HEK293 (cell line): ENCODE measurements around the gene KDR.

Experiments used
- CTCF ChIA-PET: fragments of 350-600 bp; formaldehyde crosslinking; extraction: SDS; loops from one replicate; lab custom pipeline; 2021; ENCODE audit warnings: antibody characterized with exemption; lab: Yijun Ruan, JAX
- POLR2A ChIA-PET: fragments of 300-600 bp; formaldehyde crosslinking; extraction: SDS; loops from one replicate; lab custom pipeline; 2020; ENCODE audit warnings: antibody characterized with exemption, inconsistent platforms; lab: Yijun Ruan, JAX
- H3K27ac ChIP-seq: fragments of 200-500 bp; sonication (Bioruptor generic); 2 replicates; pipeline ENCODE4 v1.5.1; 2014; ENCODE audit warnings: low read depth, low read length, control low read depth, inconsistent platforms; ENCODE audit errors: extremely low read depth
- H3K36me3 ChIP-seq, 2 experiments: fragments of 200-500 bp in 1 of 2; sonication (Bioruptor generic) in 1 of 2; 1 replicate in 1 of 2; 2 replicates in 1 of 2; pipeline ENCODE4 v1.5.1; 2014 to 2017; ENCODE audit warnings: inconsistent platforms in 2 of 2, low read length in 2 of 2; ENCODE audit not compliant: control insufficient read depth in 2 of 2, insufficient read depth in 1 of 2
- H3K4me1 ChIP-seq: fragments of 200-500 bp; sonication (Bioruptor generic); 2 replicates; pipeline ENCODE4 v1.5.1; 2014; ENCODE audit warnings: mild to moderate bottlenecking, low read length, inconsistent platforms; ENCODE audit not compliant: control insufficient read depth, insufficient read depth
- H3K4me3 ChIP-seq: 2 replicates; pipeline ENCODE4 v1.5.1; 2011; ENCODE audit warnings: low read depth, mild to moderate bottlenecking, control low read depth, low read length, moderate library complexity
- H3K9me3 ChIP-seq: fragments of 200-500 bp; sonication (Bioruptor generic); 2 replicates; pipeline ENCODE4 v1.5.1; 2014; ENCODE audit warnings: low read depth, low read length, inconsistent platforms; ENCODE audit not compliant: control insufficient read depth, insufficient read depth
- RBAK ChIP-seq: fragments of 450-650 bp; formaldehyde crosslinking; IDR thresholded peaks from 2 replicates; pipeline ENCODE4 v1.5.1; 2016; ENCODE audit warnings: missing biosample characterization, missing genetic modification characterization
- REST ChIP-seq: fragments of 450-650 bp; formaldehyde crosslinking; IDR thresholded peaks from 2 replicates; pipeline ENCODE4 v1.5.1; 2016; ENCODE audit warnings: missing biosample characterization, missing genetic modification characterization
- SP3 ChIP-seq: fragments of 450-650 bp; formaldehyde crosslinking; IDR thresholded peaks from 2 replicates; pipeline ENCODE4 v1.5.1; 2016; ENCODE audit warnings: missing biosample characterization, missing genetic modification characterization
- SP7 ChIP-seq: fragments of 450-650 bp; formaldehyde crosslinking; IDR thresholded peaks from 2 replicates; pipeline ENCODE4 v1.5.1; 2016; ENCODE audit warnings: missing biosample characterization, missing genetic modification characterization
- YY1 ChIP-seq: fragments of 450-650 bp; formaldehyde crosslinking; IDR thresholded peaks from 2 replicates; pipeline ENCODE4 v1.5.1; 2018; ENCODE audit warnings: missing biosample characterization, missing genetic modification characterization
- ZBTB20 ChIP-seq: fragments of 450-650 bp; formaldehyde crosslinking; IDR thresholded peaks from 2 replicates; pipeline ENCODE4 v1.5.1; 2016; ENCODE audit warnings: missing biosample characterization, missing genetic modification characterization
- ZEB2 ChIP-seq: fragments of 450-650 bp; formaldehyde crosslinking; IDR thresholded peaks from 2 replicates; pipeline ENCODE4 v1.5.1; 2016; ENCODE audit warnings: missing biosample characterization, missing genetic modification characterization
- ZNF174 ChIP-seq: fragments of 450-650 bp; formaldehyde crosslinking; IDR thresholded peaks from 2 replicates; pipeline ENCODE4 v1.5.0; 2017; ENCODE audit warnings: missing biosample characterization, mild to moderate bottlenecking, missing genetic modification characterization
- ZNF211 ChIP-seq: fragments of 450-650 bp; formaldehyde crosslinking; IDR thresholded peaks from 2 replicates; pipeline ENCODE4 v1.5.1; 2016; ENCODE audit warnings: low read depth, missing biosample characterization, missing genetic modification characterization
- ZNF350 ChIP-seq: fragments of 450-650 bp; formaldehyde crosslinking; IDR thresholded peaks from 2 replicates; pipeline ENCODE4 v1.5.0; 2017; ENCODE audit warnings: missing biosample characterization, mild to moderate bottlenecking, missing genetic modification characterization
- ZNF521 ChIP-seq: fragments of 450-650 bp; formaldehyde crosslinking; IDR thresholded peaks from 2 replicates; pipeline ENCODE4 v1.5.1; 2017; ENCODE audit warnings: missing biosample characterization, mild to moderate bottlenecking, missing genetic modification characterization
- ZNF561 ChIP-seq: fragments of 450-650 bp; IDR thresholded peaks from 2 replicates; pipeline ENCODE4 v1.5.1; 2018; ENCODE audit warnings: missing biosample characterization, missing genetic modification characterization, borderline replicate concordance
- ZNF596 ChIP-seq: fragments of 450-650 bp; IDR thresholded peaks from 2 replicates; pipeline ENCODE4 v1.5.0; 2018; ENCODE audit warnings: missing biosample characterization, mild to moderate bottlenecking, missing genetic modification characterization, moderate library complexity
- ZNF621 ChIP-seq: fragments of 450-650 bp; formaldehyde crosslinking; IDR thresholded peaks from 2 replicates; pipeline ENCODE4 v1.5.1; 2017; ENCODE audit warnings: missing biosample characterization, missing genetic modification characterization
- ZNF629 ChIP-seq: fragments of 450-650 bp; formaldehyde crosslinking; IDR thresholded peaks from 2 replicates; pipeline ENCODE4 v1.5.1; 2017; ENCODE audit warnings: missing biosample characterization, missing genetic modification characterization
- ZNF776 ChIP-seq: fragments of 450-650 bp; formaldehyde crosslinking; IDR thresholded peaks from 2 replicates; pipeline ENCODE4 v1.5.0; 2017; ENCODE audit warnings: missing biosample characterization, missing genetic modification characterization, borderline replicate concordance
- ZNF791 ChIP-seq: fragments of 450-650 bp; formaldehyde crosslinking; IDR thresholded peaks from 2 replicates; pipeline ENCODE4 v1.5.1; 2016; ENCODE audit warnings: missing biosample characterization, missing genetic modification characterization
- ZSCAN23 ChIP-seq: fragments of 450-650 bp; formaldehyde crosslinking; IDR thresholded peaks from 2 replicates; pipeline ENCODE4 v1.5.1; 2016; ENCODE audit warnings: missing biosample characterization, missing genetic modification characterization
- TF ChIP-seq, protein P1 (sequence below): fragments of 450-650 bp; formaldehyde crosslinking; IDR thresholded peaks from 2 replicates; pipeline ENCODE4 v1.5.1; 2016; ENCODE audit warnings: missing biosample characterization, missing genetic modification characterization
- TF ChIP-seq, protein P2 (sequence below): fragments of 450-650 bp; formaldehyde crosslinking; IDR thresholded peaks from 2 replicates; pipeline ENCODE4 v1.5.1; 2016; ENCODE audit warnings: missing biosample characterization, missing genetic modification characterization

KDR gene

GRCh38 chr4:55154290-55154880 lies 29.0 kb upstream of the KDR start:
- Histone ChIP-seq H3K27ac (no peak overlapping the region), H3K4me3 (no peak overlapping the region), H3K9me3 (no peaks in the 10 kb centered on the region), H3K36me3 (no peaks in the 10 kb centered on the region), H3K4me1 (no peaks in the 10 kb centered on the region)
- CTCF ChIA-PET: no interaction called here
- TF ChIP-seq ZNF174 (tag by site-specific recombination): no peak
- TF ChIP-seq ZNF596 (tag by site-specific recombination): no peak
- no peak for TF ChIP-seq ZNF776
- no peak for TF ChIP-seq ZNF629 (tag by site-specific recombination)
- POLR2A ChIA-PET: no interaction called here

DNA sequence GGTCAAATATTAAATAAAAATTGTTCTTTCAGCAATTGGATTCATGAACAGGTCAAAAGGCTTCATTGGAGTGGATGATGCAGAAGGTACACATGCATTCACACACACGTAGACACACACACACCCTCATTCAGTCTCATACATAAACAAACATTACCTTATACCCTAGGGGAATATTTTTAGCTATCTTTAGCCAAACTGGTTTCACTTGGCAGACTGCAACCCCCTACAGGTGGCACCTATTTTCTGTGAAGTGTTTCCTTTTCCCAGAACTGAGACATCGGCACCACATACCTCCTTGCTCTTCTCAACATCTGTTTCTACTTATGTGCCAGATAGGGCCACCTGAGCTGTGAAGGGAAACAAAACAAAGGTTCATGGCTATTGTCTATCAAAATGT lies 18.5 kb upstream of the KDR start:
- Histone ChIP-seq H3K27ac (no peak overlapping the region), H3K4me3 (no peak overlapping the region), H3K36me3 (no peaks in the 10 kb centered on the region), H3K4me1 (no peaks in the 10 kb centered on the region), H3K9me3 (no peaks in the 10 kb centered on the region)
- TF ChIP-seq REST (tag by site-specific recombination) (no peak), RBAK (tag by site-specific recombination) (no peak)
- ChIA-PET POLR2A (no interaction called here), CTCF (interaction anchor here (0.9 kb wide), 2 partner anchors 33 to 135 kb away, joined by 3 read pairs; no protein-coding TSS in a partner anchor)

DNA sequence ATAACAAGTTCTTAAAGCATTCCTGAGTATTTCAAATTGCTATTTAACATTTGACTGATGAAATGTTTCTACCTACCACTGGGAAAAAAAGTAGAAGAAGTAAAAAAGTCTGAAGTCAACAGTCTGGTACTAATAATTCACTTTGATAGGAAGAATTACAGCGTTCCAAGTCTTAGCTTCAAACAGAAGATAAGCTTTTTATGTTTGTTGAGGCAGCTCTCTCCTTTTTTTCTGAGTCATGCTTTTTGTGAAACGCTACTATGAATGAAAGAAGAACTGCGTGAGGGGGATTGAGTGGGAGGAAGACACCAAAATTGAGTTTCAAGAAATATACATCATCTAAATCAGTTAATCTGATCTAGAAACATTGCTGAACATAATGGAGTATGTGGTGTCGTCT lies 13.0 kb upstream of the KDR start:
- H3K27ac ChIP-seq: no peak overlapping the region
- ChIA-PET POLR2A (no interaction called here), CTCF (no interaction called here)
- H3K4me1 ChIP-seq: no peaks in the 10 kb centered on the region
- H3K9me3 ChIP-seq: no peaks in the 10 kb centered on the region
- TF ChIP-seq ZSCAN23 (no peak), RBAK (tag by site-specific recombination) (no peak), SP3 (no peak), ZNF791 (tag by site-specific recombination) (no peak), ZEB2 (tag by site-specific recombination) (no peak), ZBTB20 (tag by site-specific recombination) (no peak), ZNF521 (tag by site-specific recombination) (no peak), ZNF621 (tag by site-specific recombination) (no peak), SP7 (no peak), ZNF350 (tag by site-specific recombination) (no peak), ZNF561 (tag by site-specific recombination) (no peak), ZNF211 (tag by site-specific recombination) (no peak), YY1 (tag by site-specific recombination) (no peak)
- TF ChIP-seq, protein P1, sequence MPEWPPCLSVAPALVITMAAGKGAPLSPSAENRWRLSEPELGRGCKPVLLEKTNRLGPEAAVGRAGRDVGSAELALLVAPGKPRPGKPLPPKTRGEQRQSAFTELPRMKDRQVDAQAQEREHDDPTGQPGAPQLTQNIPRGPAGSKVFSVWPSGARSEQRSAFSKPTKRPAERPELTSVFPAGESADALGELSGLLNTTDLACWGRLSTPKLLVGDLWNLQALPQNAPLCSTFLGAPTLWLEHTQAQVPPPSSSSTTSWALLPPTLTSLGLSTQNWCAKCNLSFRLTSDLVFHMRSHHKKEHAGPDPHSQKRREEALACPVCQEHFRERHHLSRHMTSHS (tag by site-specific recombination): no peak
- TF ChIP-seq, protein P2, sequence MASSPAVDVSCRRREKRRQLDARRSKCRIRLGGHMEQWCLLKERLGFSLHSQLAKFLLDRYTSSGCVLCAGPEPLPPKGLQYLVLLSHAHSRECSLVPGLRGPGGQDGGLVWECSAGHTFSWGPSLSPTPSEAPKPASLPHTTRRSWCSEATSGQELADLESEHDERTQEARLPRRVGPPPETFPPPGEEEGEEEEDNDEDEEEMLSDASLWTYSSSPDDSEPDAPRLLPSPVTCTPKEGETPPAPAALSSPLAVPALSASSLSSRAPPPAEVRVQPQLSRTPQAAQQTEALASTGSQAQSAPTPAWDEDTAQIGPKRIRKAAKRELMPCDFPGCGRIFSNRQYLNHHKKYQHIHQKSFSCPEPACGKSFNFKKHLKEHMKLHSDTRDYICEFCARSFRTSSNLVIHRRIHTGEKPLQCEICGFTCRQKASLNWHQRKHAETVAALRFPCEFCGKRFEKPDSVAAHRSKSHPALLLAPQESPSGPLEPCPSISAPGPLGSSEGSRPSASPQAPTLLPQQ (tag by site-specific recombination): no peak
- no peak overlapping the region for H3K4me3 ChIP-seq
- H3K36me3 ChIP-seq: no peaks in the 10 kb centered on the region
